ENCODE measurements around the gene UNC5A.

The UNC5A gene

DNA sequence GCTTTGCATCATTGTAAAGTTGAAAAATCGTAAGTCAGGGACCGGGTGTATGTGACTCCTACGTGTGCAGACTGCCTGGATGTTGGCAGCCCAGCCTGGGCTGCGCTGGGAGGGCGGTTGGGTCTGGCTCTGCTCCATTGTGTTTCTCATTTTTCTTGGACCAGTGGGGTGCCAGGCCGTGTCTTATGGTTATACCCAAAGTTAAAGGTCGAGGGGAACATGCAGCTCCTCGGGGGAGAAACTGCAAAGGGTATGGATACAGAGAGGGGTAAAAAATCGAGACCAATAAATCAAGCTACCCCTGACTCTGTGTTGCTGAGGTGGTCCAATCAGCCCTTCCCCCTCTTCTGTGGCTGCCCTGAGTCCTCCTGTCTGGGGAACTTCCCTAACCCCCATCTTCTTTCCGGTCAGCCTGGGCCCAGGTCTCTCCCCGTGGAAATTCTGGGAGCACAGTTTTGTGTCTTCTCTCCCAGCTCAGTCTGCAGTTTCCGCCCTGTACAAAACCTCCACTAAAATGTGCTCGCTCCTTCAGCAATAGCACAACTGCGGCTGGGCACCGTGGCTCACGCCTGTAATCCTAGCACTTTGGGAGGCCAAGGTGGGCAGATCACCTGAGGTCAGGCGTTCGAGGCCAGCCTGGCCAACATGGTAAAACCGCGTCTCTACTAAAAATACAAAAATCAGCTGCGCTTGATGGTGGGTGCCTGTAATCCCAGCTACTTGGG lies 34.1 kb upstream of the UNC5A start:
- TF ChIP-seq GATA2 (IDR thresholded peaks at IDR 0.05; ENCODE audit: low read depth, low read length), result no peak
- TF ChIP-seq GATA3 (IDR thresholded peaks at IDR 0.05; ENCODE audit: low read depth, low read length), result no peak

DNA sequence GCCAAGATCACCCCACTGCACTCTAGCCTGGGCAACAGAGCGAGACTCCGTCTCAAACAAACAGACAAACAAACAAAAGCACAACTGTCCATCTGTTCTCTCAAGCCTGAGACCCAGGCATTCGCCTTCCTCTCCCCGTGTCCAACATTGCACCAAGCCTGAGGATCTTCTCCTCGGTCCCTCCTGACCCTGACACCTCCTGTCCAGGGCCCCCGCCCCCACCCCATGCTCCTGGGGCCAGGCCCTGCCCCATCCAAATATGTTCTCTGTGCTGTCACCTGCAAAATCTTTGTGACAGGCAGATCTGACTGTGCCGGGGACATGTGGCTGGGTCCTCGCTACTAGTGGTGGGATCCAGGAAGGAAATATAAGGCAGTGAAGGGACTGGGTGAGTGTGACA lies 33.4 kb upstream of the UNC5A start:
- no peak for TF ChIP-seq GATA3 (IDR thresholded peaks at IDR 0.05; ENCODE audit: low read depth, low read length)
- TF ChIP-seq GATA2 (IDR thresholded peaks at IDR 0.05; ENCODE audit: low read depth, low read length), result no peak

DNA sequence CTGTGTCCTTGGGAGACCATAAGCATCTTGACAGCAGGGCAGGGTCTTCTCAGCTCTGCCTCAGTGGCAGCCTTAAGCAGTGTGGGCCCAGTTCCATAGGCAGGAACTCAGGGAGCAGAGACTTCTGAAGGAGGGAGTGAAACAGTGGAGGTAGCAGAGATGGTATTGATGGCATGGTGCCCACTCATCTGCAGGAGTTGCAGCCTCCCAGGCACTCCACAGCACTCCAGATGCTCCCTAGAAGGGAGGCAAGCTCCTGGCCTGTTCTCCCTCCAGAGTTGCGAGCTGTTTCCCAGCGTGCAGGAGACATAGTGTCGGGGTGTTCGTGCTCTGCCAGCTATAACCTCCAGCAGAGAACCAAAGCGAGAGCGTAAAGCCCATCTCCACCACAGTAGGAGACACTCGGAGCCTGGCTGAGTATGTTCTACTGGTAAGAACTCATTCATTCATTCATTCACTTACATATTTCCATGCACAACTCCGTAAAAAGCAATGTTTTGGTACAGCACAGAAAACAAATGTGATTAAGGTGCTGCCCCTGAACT lies 31.4 kb upstream of the UNC5A start:
- TF ChIP-seq GATA3 (IDR thresholded peaks at IDR 0.05; ENCODE audit: low read depth, low read length) (no peak), GATA2 (IDR thresholded peaks at IDR 0.05; ENCODE audit: low read depth, low read length) (no peak)

DNA sequence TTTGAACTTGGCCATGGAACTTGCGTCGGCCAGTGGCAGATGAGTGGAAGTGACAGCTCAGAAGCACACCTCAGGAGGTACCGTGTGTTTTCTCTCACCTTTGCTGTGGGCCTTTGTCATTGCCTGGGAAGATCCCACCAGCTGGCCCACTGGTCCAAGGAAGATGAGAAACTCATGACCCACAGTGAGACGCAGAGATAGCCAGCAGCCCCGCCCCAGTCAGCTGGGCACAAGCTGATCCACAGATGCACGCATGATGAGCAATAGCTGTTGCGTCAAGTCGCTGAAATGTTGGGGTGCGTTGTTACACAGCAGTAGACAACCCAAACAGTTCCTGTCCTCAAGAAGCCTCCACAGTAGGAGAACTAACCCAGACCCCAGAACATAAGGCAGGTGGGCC lies 30.8 kb upstream of the UNC5A start:
- TF ChIP-seq GATA2 (IDR thresholded peaks at IDR 0.05; ENCODE audit: low read depth, low read length), result no peak
- TF ChIP-seq GATA3 (IDR thresholded peaks at IDR 0.05; ENCODE audit: low read depth, low read length), result no peak

DNA sequence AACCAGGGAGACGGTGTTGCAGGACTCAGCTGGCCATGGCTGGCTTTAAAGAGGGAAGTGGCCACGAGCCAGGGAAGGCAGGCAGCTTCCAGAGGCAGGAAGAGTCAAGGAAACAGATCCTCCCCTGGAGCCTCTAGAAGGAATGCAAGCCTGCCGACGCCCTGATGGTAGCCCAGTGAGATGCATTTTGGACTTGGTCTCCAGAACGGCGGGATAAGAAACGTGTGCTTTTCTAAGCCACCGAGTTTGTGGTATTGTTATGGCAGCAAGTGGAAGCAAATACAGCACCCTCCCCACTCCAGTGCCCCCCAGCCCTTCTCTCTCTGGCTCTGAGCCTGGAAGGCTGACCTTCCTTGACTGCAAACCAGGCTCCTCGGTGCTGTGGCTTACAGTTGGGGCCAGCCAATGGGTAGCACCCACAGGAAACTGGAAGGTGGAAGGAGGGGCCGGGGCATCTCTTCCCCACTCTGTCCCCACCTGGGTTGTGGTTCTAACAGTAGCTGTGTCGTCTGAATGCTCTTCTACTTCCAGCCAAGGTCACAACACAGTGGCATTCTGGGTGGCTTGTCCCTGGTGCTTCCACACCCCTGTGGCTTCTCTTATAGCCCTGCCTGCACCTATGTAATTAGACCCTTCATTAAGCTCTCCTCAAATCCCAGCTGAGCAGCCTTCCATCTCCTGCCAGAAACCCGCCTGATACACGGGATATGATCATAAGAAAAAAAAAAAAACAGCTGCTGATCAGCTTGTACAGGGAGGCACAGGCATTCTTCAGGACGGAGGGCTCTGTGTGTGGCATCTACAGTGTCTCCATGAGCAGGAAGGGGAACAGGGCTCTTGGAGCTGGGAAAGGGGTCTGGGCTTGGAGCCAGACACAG lies 29.9 kb upstream of the UNC5A start:
- TF ChIP-seq GATA2 (IDR thresholded peaks at IDR 0.05; ENCODE audit: low read depth, low read length), result no peak
- no peak for TF ChIP-seq GATA3 (IDR thresholded peaks at IDR 0.05; ENCODE audit: low read depth, low read length)

DNA sequence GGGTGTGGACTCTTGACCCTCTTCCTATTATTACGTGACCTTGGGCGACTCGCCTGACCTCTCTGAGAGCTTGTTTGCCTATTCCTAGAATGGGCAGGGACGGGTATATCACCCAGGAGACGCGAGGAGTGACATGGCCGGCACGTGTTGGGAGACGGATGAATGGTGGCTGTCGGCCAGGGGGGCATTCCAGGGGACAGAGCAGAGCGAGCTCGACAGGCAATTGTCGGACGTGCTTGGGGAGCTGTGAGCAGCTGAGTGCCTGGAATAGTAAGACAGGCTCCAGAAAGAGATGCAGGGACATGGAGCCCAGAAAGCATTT lies 29.3 kb upstream of the UNC5A start:
- no peak for TF ChIP-seq GATA3 (IDR thresholded peaks at IDR 0.05; ENCODE audit: low read depth, low read length)
- no peak for TF ChIP-seq GATA2 (IDR thresholded peaks at IDR 0.05; ENCODE audit: low read depth, low read length)

DNA sequence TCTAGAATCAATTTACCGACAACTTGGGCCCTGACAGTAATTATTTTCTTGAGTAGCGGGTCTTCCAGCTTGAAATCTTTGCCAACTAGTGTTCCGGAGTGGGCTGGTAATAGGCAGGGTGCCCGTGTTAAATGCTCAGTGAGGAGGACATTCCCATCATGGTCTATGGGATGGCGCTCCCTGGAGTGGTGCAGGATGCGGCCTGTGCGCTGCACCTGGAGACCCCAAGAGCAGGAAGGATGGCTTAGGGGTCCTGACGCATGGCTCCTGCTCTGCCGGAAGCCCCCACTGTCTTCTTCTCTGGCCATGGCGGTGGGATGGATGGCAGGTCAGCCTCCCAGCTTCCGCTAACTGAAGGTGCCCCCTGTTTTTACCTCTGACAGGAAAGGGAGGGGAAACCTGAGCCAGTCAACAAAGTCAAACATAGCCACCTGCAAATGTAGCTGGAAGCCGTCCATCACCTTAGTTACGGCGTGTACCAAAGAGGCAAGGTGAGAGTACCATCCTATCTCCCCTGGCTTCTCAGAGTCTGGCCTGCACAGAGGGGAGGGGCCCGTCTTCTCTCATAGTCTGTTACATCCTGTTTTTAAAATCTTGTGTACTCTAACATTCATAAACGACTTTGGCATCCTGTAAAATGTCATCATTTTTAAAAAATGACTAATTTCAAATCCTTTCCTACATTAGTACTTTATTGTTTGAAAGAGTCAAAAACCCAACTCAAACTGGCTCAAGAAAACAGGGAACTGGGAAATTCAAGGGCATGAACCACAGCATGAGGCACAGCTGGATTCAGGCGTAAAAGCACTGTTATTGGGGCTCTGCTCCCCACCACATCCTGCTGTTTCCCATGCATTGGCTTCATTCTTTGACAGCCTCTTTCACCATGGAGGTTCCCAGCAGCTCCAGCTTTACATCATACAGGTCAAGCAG lies 28.5 kb upstream of the UNC5A start:
- TF ChIP-seq GATA2 (IDR thresholded peaks at IDR 0.05; ENCODE audit: low read depth, low read length) (no peak), GATA3 (IDR thresholded peaks at IDR 0.05; ENCODE audit: low read depth, low read length) (no peak)

DNA sequence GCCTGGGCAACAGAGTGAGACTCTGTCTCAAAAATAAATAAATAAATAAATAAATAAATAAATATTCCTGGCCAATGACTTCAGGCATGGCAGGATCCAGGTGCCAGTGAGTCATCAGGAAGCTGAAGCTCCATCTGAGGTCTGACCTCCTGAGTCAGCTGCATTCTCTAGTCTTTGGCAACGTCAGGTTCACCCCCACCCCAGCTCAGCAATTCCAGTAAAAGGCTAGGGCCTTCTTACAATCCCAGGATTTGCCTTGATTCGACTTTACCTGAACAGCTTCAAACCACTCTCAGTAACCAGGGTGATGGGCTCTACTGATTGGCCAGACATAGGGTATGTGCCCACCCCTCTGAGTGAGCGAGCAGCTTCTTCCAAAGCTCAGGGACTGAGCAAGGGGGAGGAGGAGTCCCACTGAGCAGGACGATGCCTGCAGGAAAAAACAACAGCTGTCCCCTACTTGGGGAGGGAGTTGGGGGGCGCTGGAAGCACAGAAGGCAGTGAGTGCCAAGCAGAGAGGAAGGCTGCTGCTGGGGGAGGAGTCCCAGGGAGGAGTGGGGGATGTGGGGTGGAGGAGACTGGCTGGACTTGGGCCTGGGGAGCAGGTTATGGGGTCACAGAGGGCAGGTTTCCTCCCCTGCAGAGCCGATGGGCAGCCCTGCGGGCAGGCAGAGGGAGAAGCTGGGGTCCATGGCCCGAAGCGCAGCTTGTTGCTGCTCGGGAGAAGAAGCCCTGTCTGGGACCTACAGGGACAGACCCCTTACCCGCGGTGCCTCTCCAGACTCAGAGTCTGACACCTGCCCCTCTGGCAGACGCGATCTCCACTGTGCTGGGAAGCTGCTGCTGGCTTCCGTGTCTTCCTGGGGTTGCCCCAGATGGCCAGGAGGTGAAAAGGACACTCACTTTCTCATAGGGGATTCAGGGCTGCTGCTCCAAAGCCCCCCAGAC lies 25.9 kb upstream of the UNC5A start:
- no peak for TF ChIP-seq GATA2 (IDR thresholded peaks at IDR 0.05; ENCODE audit: low read depth, low read length)
- no peak for TF ChIP-seq GATA3 (IDR thresholded peaks at IDR 0.05; ENCODE audit: low read depth, low read length)

DNA sequence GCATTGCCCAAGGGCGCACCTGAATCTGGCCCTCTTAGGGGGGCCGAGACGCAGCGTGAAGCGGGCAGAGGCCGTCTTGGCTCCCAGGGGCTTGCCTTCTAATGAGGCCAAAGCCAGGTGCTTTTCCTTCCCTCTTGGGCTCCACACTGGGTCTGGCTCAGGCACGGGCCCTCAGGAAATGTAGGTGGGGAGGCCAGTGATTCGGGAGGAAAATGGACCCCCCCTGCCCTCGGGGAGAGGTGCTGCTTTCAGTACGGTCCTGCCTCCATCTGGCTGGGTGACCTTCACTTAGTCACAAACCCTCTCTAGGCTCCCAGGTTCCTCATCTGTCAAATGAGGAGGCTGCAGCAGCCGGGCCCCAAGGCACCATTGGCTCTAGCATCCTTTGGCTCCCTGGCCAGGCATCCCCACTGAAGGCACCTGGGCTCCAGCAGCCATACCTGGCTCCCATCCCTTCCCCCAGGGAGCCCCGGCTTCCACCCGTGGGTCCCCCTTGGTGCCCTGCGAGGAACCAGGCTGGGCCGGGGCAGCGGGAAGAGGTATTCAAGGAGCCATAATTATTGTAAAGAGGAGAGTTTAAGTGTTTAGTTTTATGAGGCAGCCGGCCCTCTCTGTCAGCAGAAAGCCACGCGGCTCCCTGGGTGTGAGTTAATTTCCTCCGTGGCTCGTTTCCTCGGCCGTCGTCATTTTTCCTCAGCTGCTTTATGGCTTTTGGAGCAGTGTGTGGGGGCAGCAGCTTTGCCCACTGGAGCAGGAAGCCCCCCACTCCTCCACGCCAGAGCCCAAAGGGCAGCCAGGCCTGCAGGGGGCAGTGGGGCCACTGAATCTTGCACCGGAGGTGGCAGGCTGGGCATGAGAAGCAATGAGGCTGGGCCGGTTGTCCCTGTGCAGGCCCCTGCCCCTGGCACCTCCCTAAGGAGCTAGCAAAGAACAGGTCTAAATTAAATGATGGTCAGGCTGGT lies 24.9 kb upstream of the UNC5A start:
- no peak for TF ChIP-seq GATA3 (IDR thresholded peaks at IDR 0.05; ENCODE audit: low read depth, low read length)
- no peak for TF ChIP-seq GATA2 (IDR thresholded peaks at IDR 0.05; ENCODE audit: low read depth, low read length)

DNA sequence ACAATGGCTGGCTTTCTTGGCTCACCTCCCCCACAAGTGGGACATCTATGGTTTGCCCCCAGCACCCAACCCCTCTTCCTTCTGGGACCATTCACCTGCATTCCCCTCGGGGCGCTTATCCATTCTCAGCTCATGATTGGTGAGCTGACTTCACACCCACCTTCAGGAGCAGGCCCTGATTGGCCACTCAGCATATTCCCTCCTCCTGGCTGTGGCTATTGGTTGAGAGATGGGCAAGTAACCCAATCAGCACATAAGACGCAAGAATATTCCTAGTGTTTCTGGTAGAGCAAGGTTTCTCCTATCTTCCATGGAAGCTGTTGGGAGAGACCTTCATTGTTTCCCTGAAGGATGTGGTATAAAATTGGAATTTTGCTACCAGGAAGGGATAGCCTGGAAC lies 22.7 kb upstream of the UNC5A start:
- TF ChIP-seq GATA2 (IDR thresholded peaks at IDR 0.05; ENCODE audit: low read depth, low read length), result no peak

DNA sequence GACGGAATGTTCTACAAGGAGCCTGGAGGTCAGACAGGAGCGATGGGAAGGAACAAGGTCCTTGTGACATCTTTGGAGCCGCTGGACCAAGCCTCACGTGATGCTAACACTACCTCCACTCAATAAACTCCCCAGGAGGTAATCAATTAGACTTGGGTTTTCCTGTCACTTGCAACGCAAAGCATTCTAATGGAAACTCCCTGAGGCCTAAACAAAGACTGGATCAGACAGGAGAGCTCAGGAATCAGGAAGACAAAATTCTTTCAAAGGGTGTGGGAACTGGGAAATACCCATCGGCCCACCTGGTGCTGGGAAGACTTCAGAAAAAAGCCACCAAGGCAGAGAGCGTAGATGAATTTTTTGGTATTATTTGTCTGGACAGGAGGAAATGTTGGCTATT lies 22.3 kb upstream of the UNC5A start:
- TF ChIP-seq GATA2 (IDR thresholded peaks at IDR 0.05; ENCODE audit: low read depth, low read length) (no peak), GATA3 (IDR thresholded peaks at IDR 0.05; ENCODE audit: low read depth, low read length) (no peak)
